Fibroblast of the aortic adventitia (primary cell): ENCODE measurements around the gene MAP9. TPM values are rescaled to one million over a fixed set of nuclear protein-coding genes. Genes with fewer than 3 reads are reported as not detected.

ENCODE experiments used
- DNase-seq: peaks from one replicate; pipeline ENCODE4 v3.0.0-alpha.2; 2010; ENCODE audit warnings: low read depth
- H3K4me3 ChIP-seq: 2 replicates; pipeline ENCODE4 v1.5.1; 2011; ENCODE audit warnings: low read depth, mild to moderate bottlenecking, control low read depth, low read length, moderate library complexity
- CTCF ChIP-seq: IDR thresholded peaks from 2 replicates; pipeline ENCODE4 v1.5.1; 2011; ENCODE audit warnings: mild to moderate bottlenecking, low read length, control low read depth, inconsistent platforms; ENCODE audit not compliant: insufficient read depth
- total RNA-seq: library from RNA; depleted of rRNA; stranded (reverse); fragments of >200 nt; gene quantifications from 2 replicates; pipeline ENCODE4 v1.2.3, GENCODE V29; 2012; ENCODE audit warnings: low replicate concordance

MAP9 gene
- total RNA-seq, 1 donor, result 19.0 TPM

GRCh38 chr4:155392481-155393184 is 15.9 kb upstream of the MAP9 start:
- no peak overlapping the region for H3K4me3 ChIP-seq
- peak; percentile 65 for DNase-seq
- TF ChIP-seq CTCF, result no peak

- DNase-seq, result no peak
- no peak overlapping the region for H3K4me3 ChIP-seq
Observed at GRCh38 chr4:155391932-155392331, 15.2 kb upstream of the MAP9 start.

GRCh38 chr4:155388162-155388561 is 11.4 kb upstream of the MAP9 start:
- no peak for TF ChIP-seq CTCF
- DNase-seq, result no peak
- no peak overlapping the region for H3K4me3 ChIP-seq

More at GRCh38 chr4:155391932-155392331, 15.2 kb upstream of the MAP9 start:
- TF ChIP-seq CTCF, result no peak

- no peak overlapping the region for H3K4me3 ChIP-seq
- no peak for DNase-seq
- no peak for TF ChIP-seq CTCF
Observed at GRCh38 chr4:155383541-155383940, 6.8 kb upstream of the MAP9 start.

- H3K4me3 ChIP-seq, result peak overlapping the region; percentile 79
- TF ChIP-seq CTCF, result no peak
- DNase-seq, result peak; percentile 38
Observed at GRCh38 chr4:155377276-155377675, 511 bp upstream of the MAP9 start.

GRCh38 chr4:155371432-155372043 is 5.2 kb downstream of the MAP9 start:
- H3K4me3 ChIP-seq, result no peak overlapping the region
- DNase-seq, result peak; percentile 60
- TF ChIP-seq CTCF, result peak; percentile 49

- no peak overlapping the region for H3K4me3 ChIP-seq
- DNase-seq, result no peak
- TF ChIP-seq CTCF, result no peak
Observed at GRCh38 chr4:155367608-155368007, 9.2 kb downstream of the MAP9 start.
